ENCODE results near the gene CCN5. TPM values are rescaled to one million over a fixed set of nuclear protein-coding genes. Genes with fewer than 3 reads are reported as not detected.
A peak's percentile ranks its signal among the peaks of the same experiment; 100 is the strongest.
"Not testable (repeated sequence)": the region's sequence is repeated elsewhere in the genome, so short reads cannot be mapped to it uniquely, and the experiment has no call there.

Gene CCN5
- total RNA-seq, 1 experiment from 2014 or later: 0.44 TPM

DNA sequence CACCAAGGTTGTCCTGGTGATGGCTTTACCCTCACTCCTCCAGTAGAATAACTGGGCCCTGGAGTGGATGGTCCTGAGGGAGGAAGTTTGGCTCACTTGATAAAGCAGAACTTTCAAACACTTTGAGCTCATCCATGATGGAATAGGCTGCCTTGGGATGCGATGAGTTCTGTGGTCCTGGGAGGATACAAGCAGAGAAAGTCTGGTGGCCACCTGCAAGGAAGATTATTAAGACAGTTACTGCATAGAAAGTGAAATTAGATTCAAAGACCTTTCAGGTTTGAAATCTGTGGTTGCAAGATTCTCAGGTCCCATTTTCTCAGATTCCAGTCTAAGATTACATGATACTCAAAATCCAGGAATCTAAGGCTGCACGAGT lies 19.9 kb upstream of the CCN5 start:
- no peak for DNase-seq (ENCODE audit: low read depth)

DNA sequence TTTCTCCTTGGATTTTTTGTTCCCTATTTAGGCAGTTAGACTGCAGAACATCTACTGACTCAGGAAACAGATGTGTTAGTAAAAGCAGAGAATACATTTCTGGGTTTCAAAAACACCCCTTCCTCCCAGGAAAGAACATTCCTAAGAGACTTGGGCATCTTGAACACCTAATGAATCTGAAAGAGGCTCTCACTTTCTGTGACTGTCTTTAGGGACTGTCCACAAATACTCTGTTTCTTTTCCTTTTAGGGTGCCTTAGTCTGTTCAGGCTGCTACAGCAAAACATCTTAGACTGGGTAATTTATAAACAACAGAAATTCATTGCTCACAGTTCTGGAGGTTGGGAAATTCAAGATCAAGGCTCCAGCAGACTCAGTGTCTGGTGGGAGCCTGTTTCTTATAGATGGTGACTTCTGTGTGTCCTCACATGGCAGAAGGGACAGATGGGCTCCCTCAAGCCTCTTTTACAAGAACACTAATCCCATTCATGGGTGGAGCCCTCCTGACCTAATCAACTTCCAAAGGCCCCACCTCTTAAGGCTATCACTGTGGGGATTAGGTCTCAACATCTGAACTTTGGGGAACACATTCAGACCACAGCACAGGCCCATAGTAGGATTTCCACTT lies 19.4 kb upstream of the CCN5 start:
- no peak for DNase-seq (ENCODE audit: low read depth)

DNA sequence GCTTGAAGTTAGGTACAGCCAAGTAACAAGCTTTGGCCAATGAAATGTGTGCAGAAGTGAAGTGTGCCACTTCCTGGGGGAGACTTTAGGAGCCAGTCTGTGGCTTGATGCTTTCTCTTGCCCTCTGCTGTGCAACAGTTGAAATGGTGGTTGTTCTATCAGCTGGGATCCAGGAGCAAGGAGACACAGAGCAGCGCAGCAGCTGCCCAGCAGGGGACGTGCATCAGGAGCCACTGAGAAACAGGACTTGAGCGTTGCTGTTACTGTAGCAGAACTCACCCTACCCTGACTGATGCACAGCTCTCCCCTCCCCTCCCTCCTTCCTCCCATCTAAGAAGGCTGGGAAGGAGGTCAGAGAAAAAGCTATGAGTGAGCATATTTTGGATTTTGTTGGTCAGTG lies 18.9 kb upstream of the CCN5 start:
- DNase-seq (ENCODE audit: low read depth): no peak

DNA sequence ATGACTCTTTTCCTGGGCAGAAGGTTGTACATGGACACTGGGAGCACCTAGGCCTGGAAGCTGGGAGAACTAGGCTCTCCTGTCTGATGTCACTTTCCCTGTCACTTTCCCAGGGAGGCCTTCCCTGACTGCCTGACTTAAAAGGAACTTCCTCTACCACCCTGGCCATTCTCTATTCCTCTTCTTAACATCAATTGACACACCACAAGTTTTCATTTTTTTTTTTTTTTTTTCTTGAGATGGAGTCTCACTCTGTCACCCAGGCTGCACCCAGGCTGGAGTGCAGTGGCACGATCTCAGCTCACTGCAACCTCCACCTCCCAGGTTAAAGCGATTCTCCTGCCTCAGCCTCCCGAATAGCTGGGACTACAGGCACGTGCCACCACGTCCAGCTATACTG lies 18.1 kb upstream of the CCN5 start:
- not testable (repeated sequence) for DNase-seq (ENCODE audit: low read depth)

DNA sequence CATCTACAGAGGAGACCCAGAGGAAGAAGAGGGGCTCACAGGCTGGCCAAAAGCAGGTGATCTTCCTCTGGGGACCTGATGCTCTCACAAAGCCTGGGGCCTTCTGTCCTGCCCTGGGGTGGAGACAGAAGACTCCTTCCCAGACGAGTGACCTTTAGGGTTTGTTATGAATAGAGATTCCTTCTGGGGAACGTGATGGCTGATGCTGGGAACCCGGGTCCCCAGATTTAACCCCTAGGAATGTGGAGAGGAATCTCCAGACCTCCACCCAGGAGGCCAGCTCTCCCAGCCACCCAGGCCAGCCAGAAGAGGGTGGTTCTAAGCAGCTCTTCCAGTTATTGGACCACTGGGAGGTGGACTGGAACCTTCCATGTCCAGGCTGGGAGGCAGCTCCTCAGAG lies 16.8 kb upstream of the CCN5 start:
- DNase-seq (ENCODE audit: low read depth): no peak

DNA sequence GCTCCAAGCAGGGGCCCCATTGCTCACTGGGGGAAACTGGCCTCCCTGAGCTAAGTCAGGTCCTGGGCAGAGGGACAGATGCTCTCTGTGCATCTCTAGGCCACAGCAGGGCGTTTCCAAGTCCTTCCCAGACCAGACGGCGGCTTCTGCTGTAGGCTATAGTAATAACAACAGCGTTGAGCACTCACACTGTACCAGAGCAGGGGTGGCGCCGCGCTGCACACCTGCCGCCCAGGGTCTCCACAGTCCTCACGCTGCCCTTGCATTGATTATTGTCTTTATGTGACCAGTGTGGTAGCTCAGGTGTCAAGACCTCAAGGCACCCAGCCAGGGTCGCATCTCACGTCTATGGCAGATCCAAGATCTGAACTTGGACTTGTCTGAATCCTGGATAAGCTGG lies 14.9 kb upstream of the CCN5 start:
- no peak for DNase-seq (ENCODE audit: low read depth)

DNA sequence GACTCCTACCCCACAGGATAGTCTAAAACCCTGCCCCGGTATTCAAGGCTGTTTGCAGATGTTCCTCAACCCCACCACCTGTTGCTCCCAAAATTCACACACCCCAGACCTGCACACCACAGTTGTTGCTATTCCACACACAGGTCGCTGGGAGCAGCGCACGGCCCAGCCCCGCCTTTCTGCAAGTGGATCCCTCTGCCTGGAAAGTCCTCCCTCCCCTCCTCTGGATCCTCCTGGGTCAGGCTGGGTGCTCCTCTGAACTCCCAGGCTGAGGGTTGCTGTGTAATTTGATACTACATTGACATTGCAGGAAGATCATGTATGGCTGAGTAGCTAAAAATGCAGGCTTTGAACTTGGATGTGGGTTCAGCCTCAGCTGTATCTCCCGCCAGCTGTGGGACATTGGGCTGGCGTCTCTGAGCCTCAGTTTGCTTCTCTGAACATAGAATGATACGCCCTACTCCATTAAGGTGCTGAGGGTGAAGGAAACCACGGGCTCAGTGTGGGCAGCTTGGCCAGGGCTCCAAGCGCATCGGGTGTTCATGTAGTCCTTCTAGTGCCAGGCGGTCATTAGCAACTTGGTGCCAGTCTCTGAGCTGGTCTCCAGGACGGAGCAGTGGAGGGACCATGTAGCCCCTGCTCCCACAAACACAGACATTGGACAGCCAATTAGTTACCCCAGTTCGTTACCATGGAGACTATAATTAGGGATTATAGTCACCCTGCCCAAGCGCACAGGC lies 13.9 kb upstream of the CCN5 start:
- no peak for DNase-seq (ENCODE audit: low read depth)

DNA sequence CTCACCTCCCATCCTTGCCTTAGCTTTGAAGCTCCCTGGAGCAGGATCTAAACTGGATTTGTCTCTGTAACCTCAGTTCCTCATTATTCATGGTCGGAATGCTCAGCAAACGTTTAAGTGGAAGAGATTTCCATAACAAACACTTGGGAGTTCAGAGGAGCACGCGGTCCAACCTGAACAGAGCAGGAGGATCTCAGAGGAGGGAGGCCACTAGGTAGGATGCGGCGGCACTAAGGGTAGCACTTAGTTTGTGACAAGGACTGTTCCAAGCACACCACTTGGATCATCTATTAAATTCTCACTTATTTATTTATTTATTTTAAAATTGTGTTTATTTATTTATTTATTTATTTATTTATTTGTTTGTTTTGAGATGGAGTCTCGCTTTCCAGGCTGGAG lies 13.3 kb upstream of the CCN5 start:
- no peak for DNase-seq (ENCODE audit: low read depth)

DNA sequence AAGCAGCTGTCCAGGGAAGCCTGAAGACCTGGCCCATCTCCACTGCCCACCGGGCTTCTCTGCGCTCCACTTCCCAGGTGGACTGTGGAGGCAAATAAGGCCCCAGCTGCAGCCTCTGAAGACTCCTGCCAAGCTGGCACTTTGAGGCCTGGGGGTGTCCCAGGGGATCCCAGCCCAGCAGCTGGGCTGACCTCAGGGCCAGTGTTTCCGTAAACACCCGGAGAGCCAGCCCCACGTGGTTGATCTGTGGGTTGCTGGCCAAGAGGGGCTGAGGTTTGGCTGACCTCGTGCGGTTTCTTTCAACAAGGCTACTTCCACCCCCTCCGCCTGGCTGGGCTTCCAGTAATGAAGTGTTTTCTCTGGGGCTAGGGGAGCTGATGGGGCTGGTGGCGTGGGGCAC lies 12.4 kb upstream of the CCN5 start:
- peak; percentile 98 for DNase-seq (ENCODE audit: low read depth)

DNA sequence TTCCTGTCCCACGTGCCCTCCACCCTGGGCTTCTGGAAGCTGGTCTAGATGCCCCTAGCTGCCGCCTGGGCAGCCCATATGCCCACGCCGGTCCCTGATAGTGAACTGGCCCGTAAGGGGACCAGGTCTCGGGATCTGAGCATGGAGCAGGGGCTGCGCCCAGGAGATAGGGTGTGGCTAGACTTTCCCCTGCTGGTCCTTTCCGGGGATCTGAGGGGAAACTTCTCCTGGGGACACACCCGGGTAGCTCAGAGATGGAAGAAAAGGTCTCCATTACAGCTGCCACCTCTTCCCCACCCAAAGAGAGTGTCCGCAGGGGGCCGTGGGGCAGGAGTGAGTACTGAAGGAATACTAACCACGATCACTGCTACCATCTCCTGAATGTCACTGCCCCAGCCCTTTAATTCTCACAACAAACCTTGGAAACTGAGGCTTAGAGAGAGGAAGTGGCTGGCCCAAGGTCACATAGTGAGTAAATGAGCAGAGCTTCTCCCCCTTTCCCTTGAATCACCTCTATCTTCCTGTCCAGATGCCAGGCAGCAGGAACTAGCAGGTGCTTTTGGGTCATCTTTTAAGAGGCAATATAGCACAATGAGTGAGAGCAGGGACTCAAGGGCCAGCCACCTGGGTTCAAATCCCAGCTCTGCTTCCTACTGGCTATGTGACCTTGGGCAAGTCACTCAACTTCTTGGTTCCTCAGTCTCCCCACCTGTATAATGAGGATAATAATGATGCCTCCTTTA lies 11.8 kb upstream of the CCN5 start:
- DNase-seq (ENCODE audit: low read depth): no peak

DNA sequence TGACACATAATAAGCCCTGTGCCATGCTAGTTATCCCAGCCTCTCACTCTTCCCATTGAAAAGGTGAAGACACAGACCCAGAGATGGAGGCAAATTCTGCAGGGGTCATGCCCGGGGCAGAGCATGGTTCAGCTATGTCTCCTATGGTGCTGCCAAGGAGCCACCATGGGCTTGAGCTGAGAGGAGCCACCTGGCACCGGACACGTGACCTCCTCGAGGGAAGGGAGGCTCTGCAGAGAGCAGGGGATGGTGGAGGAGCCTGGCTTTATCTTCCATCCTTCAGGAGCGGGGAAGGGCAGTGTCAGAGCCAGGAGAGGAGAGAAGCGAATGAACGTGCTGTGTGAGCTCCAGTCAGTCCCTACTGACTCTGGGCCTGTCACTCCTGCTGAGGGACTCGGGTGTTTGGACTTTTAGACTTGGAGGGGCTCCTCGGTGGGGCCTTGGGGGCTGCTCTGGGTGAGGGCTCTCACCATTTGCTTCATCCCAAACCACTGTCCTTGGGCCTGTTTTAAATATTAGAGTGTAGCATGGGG lies 11.1 kb upstream of the CCN5 start:
- DNase-seq (ENCODE audit: low read depth): no peak

DNA sequence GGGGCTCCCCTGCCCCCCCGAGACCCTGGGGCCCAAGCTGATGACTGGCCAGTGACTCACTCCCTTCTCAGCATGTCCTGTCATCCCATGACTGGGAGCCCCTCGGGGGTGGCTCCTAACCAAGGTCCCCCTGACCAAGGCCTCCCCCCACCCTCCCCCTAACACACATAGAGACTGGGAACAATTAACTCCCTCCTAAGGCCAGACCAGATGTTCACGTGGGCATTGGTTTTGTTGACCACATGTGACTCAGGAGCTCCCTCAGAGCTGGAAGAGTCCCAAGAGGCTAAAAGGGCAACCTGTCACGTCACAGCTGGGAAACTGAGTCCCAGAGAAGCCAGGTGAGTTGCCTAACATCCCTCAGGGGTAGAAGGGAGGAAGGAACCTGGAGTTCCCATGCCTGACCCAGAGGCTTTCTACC lies 10.6 kb upstream of the CCN5 start:
- peak; percentile 94 for DNase-seq (ENCODE audit: low read depth)

DNA sequence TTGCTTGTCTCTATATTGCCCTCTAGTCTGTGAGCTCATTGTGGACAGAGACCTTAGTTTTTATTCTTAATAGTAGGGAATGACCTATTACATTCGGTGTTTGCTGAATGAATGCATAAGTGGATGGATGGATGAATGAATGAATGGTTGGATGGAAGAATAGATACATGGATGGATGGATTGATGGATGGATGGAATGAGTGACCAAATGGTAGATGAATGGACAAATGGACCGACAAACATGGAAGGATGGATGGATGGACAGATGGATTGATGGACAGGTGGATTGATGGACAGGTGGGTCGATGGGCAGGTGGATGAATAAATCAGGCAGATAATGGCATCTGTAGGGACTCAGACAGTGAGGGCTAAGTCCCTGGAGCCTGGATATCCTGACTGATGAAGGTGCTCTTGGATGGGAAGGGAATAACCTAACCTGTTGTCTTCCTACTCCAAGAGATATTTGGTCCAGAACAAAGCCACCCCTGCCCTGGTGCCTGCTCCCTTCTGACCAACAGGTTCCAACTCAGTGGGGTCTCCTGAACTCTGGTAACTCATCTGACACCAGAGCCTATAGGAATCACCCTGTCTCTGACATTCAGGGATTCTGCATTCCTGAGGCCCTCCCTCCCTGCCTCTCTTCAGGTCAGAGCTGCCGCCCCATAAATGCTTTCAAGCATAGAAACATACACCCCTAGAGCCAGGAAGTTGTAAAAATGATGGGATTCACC lies 9.6 kb upstream of the CCN5 start:
- DNase-seq (ENCODE audit: low read depth): no peak

DNA sequence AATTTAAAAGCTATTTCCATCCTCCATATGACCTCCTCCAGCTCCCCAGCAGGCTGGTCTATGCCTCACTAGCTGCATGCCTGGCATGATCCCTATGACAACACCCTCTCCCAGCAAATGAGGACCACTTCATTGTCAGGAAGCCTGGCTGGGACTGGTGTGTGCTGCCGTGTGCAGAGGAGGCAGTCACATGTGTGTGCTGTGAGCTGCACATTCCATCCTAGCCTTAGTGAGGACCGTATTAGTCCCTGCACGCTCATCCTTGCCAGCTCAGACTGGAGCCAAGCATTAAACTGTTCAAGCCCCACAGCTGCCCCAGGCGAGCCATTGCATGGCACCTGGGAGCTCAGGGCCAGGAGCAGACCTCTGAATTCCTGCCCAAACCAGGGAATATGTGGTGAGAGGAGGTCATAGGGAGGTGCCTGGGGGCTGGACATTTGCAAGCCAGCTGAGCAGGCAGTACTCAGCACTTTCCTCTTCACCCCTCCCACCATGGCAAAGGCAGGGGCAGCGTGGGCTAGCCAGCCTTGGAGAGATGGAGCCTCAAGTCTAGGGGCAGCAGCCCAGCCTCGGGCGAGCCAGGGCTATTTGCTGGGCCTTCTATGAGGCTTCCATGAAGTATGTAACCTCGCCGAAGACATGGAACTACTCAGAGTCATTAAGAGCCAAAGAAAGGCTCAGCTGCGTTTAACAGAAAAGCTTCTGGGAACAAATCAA lies 8.7 kb upstream of the CCN5 start:
- peak; percentile 61 for DNase-seq (ENCODE audit: low read depth)

DNA sequence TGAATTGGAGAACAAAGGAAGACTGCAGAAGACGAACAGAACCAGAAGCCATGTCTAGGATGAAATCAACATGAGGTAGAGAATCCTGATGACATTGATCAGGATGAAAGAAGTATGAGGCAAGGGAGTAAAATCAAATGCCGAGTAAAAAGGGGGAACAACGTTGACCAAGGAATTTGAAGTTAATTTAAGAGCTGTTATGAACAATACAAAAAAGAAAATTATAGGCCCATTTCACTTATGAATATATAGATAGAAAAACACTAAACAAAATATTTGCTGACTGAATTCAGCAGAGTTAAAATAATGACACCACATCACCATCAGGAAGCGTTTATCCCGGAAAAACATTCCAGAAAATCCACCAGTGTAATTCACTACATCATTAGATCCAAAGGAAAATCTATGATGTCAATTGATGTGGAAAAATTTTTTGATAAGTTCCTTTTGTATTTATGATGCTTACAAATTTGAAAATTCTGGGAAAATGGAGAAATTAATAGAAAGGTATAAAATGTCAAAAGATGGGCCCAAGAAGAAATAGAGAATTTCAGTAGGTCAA lies 8.1 kb upstream of the CCN5 start:
- DNase-seq (ENCODE audit: low read depth): no peak

DNA sequence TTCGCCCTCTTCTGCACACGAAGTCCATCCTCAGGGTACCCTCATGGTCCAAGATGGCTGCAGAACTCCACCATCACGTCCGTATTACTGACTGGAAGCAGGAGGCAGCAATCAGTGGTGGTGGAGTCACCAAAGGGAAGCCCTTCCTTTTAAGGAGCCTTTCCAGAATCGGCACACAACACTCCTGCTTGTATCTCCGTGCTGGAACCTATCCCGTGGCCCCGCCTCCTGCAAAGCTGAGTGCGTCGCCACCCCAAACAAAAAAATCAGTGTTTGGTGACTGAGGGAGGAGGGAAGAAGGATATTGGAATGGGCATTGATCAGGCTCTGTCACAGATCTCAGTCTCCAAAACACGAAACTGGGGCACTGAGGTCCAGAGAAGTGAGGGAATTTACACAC lies 5.8 kb upstream of the CCN5 start:
- DNase-seq (ENCODE audit: low read depth): no peak

DNA sequence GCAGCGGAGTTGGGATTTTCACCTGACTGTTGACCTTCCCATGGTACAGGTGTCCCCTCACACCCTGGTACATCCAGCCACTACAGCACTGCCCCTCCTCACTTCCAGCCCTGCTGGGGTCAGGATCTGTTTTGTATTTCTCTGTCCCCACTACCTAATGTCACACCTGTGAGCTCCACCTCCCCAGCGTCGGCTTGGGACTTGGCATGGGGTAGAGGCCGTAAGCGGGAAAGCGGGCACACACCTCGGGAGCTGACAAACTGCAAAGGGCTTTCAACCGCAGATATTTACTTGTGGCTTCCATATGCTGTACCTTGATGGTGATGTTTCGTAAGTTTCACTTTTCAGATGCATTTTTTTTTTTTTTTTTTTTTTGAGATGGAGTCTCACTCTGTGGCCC lies 5.4 kb upstream of the CCN5 start:
- DNase-seq (ENCODE audit: low read depth): no peak

DNA sequence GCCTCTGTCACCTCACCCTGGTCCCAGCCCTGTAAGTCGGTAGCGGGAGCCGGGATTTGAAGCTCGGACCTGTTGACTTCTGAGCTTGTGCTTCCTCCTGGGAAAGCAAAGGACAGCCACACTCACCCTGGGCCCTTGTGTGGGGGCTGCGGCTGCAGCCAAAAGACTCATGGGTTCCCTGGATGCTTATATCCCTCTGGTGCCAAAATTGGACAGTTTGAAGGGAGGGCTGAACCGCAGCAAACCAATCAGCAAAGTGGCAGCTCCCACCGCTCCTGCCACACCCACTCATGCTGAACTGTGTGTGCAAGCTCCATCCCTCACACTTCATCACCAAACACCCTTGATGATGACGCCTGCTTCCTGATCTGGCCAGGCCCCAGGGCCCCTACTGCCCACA lies 3.9 kb upstream of the CCN5 start:
- DNase-seq (ENCODE audit: low read depth): no peak

DNA sequence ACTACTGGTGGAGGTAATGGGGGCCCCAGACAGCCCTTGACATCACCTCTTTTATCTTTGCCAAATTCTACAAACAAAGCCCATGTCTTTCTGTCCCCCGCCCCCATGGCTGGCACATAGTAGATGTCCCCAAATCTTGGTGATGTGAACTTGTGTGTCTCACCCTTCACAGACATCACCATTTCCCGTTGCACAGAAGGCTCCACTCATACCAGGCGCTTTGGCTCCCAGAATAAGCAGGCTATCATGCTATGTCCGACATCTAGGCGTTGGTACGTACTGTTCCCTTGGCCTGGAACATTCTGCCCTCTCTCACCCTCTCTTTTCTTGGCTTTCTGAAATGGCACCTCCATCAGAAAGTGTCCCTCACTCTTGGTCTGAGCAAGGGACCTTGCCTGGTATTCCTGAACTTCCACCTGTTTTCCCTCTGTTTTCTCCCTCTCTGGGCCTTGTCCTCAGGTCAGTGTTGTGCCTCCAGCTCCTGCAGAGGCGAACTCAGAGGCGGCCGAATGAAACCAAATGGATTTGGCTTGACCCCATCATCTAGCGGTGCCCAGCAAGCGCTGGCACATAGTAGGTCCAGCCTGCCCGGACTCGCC lies 968 bp upstream of the CCN5 start:
- DNase-seq (ENCODE audit: low read depth): no peak

DNA sequence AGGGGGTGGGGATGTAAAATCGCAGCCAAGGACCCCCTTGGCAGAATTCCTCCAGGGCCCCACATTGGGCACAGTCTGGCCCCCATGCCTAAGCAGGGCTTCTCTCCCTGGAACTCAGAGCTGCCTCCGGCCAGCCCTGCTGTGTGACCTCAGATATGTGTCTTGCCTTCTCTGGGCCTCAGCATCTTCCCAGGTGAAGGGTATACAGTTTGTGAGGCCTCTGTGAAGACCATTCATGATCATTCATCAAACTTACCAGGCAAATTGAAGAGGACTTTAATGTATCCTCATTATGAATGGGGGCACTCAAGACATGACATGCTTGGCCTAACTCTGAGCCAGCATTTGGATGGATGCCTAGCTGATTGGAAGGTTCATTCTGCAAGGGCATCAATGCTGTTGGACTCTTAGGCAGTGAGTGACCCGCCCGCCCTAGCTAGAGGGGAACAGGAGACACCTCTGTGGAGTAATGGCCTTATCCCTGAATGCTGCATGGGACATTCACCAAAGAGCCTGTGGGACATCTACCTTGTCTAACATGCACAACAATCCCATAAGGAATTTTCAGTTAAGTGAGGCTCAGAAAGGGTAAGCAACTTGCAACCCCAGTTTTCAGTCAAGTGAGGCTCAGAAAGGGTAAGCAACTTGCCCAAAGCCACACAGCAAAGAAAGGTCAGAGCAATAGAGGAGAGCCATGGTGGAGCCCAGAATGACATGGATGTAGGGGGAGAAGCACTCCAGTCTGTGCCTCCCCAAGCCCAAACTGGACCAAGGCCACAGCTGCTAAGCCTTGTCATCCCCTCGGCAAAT lies 535 bp downstream of the CCN5 start:
- no peak for DNase-seq (ENCODE audit: low read depth)

Data from M059J (cell line).